ENCODE data around the gene TMED7. TPM values are rescaled to one million over a fixed set of nuclear protein-coding genes. Genes with fewer than 3 reads are reported as not detected.

Gene TMED7
- total RNA-seq, 1 donor from 2014 or later: 89.9 TPM

DNA sequence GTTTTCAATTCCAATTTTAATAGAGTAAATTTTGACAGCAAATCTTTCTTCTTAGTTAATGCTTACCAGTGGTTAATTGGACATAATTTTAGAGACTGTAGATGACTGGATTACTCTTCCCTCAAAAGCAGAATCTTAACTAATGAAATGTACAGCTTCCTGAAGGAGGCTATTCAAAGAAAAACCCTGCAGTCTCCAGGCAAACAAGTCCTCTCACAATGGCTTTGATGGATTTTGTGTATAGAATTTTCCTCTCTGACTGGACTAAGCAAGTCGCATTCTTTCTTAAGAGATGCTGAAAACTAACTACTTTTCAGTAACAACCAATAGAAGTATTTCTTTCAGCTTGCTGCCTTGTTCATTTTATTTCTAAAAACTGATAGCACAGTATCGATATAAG is 35.7 kb upstream of the TMED7 start:
- Mint-ChIP-seq H3K4me1 (ENCODE audit: unreplicated experiment) (no peaks in the 10 kb centered on the region), H3K27ac (ENCODE audit: unreplicated experiment) (no peak overlapping the region), H3K27me3 (ENCODE audit: unreplicated experiment) (no peaks in the 10 kb centered on the region), H3K36me3 (ENCODE audit: low read depth, unreplicated experiment) (no peaks in the 10 kb centered on the region), H3K4me3 (ENCODE audit: unreplicated experiment) (no peak overlapping the region), H3K9me3 (ENCODE audit: unreplicated experiment) (no peaks in the 10 kb centered on the region)
- no peak for DNase-seq (ENCODE audit: low spot score)
- TF ChIP-seq, protein P1, sequence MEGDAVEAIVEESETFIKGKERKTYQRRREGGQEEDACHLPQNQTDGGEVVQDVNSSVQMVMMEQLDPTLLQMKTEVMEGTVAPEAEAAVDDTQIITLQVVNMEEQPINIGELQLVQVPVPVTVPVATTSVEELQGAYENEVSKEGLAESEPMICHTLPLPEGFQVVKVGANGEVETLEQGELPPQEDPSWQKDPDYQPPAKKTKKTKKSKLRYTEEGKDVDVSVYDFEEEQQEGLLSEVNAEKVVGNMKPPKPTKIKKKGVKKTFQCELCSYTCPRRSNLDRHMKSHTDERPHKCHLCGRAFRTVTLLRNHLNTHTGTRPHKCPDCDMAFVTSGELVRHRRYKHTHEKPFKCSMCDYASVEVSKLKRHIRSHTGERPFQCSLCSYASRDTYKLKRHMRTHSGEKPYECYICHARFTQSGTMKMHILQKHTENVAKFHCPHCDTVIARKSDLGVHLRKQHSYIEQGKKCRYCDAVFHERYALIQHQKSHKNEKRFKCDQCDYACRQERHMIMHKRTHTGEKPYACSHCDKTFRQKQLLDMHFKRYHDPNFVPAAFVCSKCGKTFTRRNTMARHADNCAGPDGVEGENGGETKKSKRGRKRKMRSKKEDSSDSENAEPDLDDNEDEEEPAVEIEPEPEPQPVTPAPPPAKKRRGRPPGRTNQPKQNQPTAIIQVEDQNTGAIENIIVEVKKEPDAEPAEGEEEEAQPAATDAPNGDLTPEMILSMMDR (IDR thresholded peaks at IDR 0.05; ENCODE audit: unreplicated experiment): no peak

DNA sequence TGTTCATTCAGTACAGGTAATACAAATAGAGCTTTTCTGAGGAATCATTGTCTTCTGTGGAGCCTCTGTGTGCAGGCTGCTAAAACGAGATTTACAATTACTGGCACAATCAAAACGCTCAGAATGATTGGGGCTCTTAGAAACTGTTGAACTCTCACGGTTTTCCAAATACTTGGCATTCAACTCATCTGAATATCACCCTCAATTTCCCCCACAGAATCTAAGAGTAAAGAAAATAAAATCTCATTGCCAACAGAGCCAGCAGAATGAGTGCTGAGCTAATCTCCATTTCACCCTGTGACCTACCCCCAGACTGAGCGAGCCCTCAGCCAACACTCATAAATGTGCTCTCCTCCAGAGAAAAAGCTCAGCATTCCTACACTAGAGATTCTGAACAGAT is 35.3 kb upstream of the TMED7 start:
- no peaks in the 10 kb centered on the region for H3K36me3 Mint-ChIP-seq (ENCODE audit: low read depth, unreplicated experiment)
- no peak overlapping the region for H3K4me3 Mint-ChIP-seq (ENCODE audit: unreplicated experiment)
- no peaks in the 10 kb centered on the region for H3K27me3 Mint-ChIP-seq (ENCODE audit: unreplicated experiment)
- no peaks in the 10 kb centered on the region for H3K4me1 Mint-ChIP-seq (ENCODE audit: unreplicated experiment)
- no peak overlapping the region for H3K27ac Mint-ChIP-seq (ENCODE audit: unreplicated experiment)
- TF ChIP-seq, protein P1 (IDR thresholded peaks at IDR 0.05; ENCODE audit: unreplicated experiment): no peak
- DNase-seq (ENCODE audit: low spot score): no peak
- H3K9me3 Mint-ChIP-seq (ENCODE audit: unreplicated experiment): no peaks in the 10 kb centered on the region

- Mint-ChIP-seq H3K27ac (ENCODE audit: unreplicated experiment) (no peak overlapping the region), H3K36me3 (ENCODE audit: low read depth, unreplicated experiment) (no peaks in the 10 kb centered on the region), H3K27me3 (ENCODE audit: unreplicated experiment) (no peaks in the 10 kb centered on the region), H3K4me1 (ENCODE audit: unreplicated experiment) (no peaks in the 10 kb centered on the region), H3K4me3 (ENCODE audit: unreplicated experiment) (no peak overlapping the region), H3K9me3 (ENCODE audit: unreplicated experiment) (no peaks in the 10 kb centered on the region)
- no peak for DNase-seq (ENCODE audit: low spot score)
- TF ChIP-seq, protein P1 (IDR thresholded peaks at IDR 0.05; ENCODE audit: unreplicated experiment): no peak
Measured at GRCh38 chr5:115657881-115658233, 32.0 kb upstream of the TMED7 start.

- Mint-ChIP-seq H3K4me1 (ENCODE audit: unreplicated experiment) (no peaks in the 10 kb centered on the region), H3K27me3 (ENCODE audit: unreplicated experiment) (no peaks in the 10 kb centered on the region), H3K36me3 (ENCODE audit: low read depth, unreplicated experiment) (no peaks in the 10 kb centered on the region), H3K4me3 (ENCODE audit: unreplicated experiment) (no peak overlapping the region), H3K9me3 (ENCODE audit: unreplicated experiment) (no peaks in the 10 kb centered on the region), H3K27ac (ENCODE audit: unreplicated experiment) (no peak overlapping the region)
- TF ChIP-seq, protein P1 (IDR thresholded peaks at IDR 0.05; ENCODE audit: unreplicated experiment): no peak
- DNase-seq (ENCODE audit: low spot score): no peak
Measured at GRCh38 chr5:115657125-115657880, 31.5 kb upstream of the TMED7 start.

DNA sequence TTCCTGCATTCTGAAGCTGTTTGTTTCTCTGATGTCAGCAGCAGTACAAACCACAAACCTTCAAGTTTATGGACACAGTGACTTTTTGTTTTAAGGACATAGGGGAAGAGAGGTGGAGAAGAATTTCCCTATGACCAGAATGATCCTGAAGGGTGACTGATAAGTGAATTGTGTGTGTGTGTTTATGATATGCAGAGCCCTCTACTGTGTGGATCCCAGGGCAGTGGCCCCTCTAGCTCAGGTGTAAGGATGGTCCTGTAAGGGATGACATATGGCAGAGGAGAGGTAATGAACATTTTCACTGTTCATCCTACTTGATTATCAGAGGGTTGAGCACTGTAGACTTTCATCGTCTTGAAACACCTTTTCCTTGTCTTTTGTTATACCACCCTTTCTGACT is 30.6 kb upstream of the TMED7 start:
- Mint-ChIP-seq H3K4me3 (ENCODE audit: unreplicated experiment) (no peak overlapping the region), H3K36me3 (ENCODE audit: low read depth, unreplicated experiment) (no peaks in the 10 kb centered on the region), H3K4me1 (ENCODE audit: unreplicated experiment) (no peaks in the 10 kb centered on the region), H3K9me3 (ENCODE audit: unreplicated experiment) (no peaks in the 10 kb centered on the region), H3K27ac (ENCODE audit: unreplicated experiment) (no peak overlapping the region), H3K27me3 (ENCODE audit: unreplicated experiment) (no peaks in the 10 kb centered on the region)
- DNase-seq (ENCODE audit: low spot score): no peak
- TF ChIP-seq, protein P1 (IDR thresholded peaks at IDR 0.05; ENCODE audit: unreplicated experiment): no peak
